ENCODE results near the gene FBXL17.
"Not testable (repeated sequence)": the region's sequence is repeated elsewhere in the genome, so short reads cannot be mapped to it uniquely, and the experiment has no call there.

Gene FBXL17

GRCh38 chr5:108238936-108239887 lies 142.7 kb downstream of the FBXL17 start:
- no peak for DNase-seq

- DNase-seq, result no peak
Measured at GRCh38 chr5:108238461-108238860, 143.4 kb downstream of the FBXL17 start.

- no peak for DNase-seq
Measured at GRCh38 chr5:108233617-108234155, 148.2 kb downstream of the FBXL17 start.

- no peak for DNase-seq
Measured at GRCh38 chr5:108232805-108233204, 149.1 kb downstream of the FBXL17 start.

- no peak for DNase-seq
Measured at GRCh38 chr5:108222011-108222410, 159.9 kb downstream of the FBXL17 start.

GRCh38 chr5:108220834-108221233 lies 161.1 kb downstream of the FBXL17 start:
- DNase-seq, result no peak

GRCh38 chr5:108216890-108217289 lies 165.0 kb downstream of the FBXL17 start:
- no peak for DNase-seq

GRCh38 chr5:108214857-108215256 lies 167.0 kb downstream of the FBXL17 start:
- DNase-seq, result no peak

GRCh38 chr5:108212775-108213346 lies 169.0 kb downstream of the FBXL17 start:
- DNase-seq, result no peak

- no peak for DNase-seq
Measured at GRCh38 chr5:108206707-108207106, 175.2 kb downstream of the FBXL17 start.

GRCh38 chr5:108201721-108202120 lies 180.2 kb downstream of the FBXL17 start:
- no peak for DNase-seq

- no peak for DNase-seq
Measured at GRCh38 chr5:108196276-108196675, 185.6 kb downstream of the FBXL17 start.

GRCh38 chr5:108193021-108193795 lies 188.7 kb downstream of the FBXL17 start:
- DNase-seq, result no peak

- DNase-seq, result no peak
Measured at GRCh38 chr5:108184940-108185339, 197.0 kb downstream of the FBXL17 start.

GRCh38 chr5:108181975-108182374 lies 199.9 kb downstream of the FBXL17 start:
- no peak for DNase-seq

GRCh38 chr5:108174286-108174685 lies 207.6 kb downstream of the FBXL17 start:
- no peak for DNase-seq

GRCh38 chr5:108171759-108172158 lies 210.1 kb downstream of the FBXL17 start:
- DNase-seq, result no peak

- DNase-seq, result no peak
Measured at GRCh38 chr5:108168915-108169314, 213.0 kb downstream of the FBXL17 start.

- no peak for DNase-seq
Measured at GRCh38 chr5:108167174-108167573, 214.7 kb downstream of the FBXL17 start.

GRCh38 chr5:108164574-108164973 lies 217.3 kb downstream of the FBXL17 start:
- DNase-seq, result no peak

- not testable (repeated sequence) for DNase-seq
Measured at GRCh38 chr5:108152854-108153253, 229.0 kb downstream of the FBXL17 start.

GRCh38 chr5:108149369-108149768 lies 232.5 kb downstream of the FBXL17 start:
- DNase-seq, result no peak

- no peak for DNase-seq
Measured at GRCh38 chr5:108148715-108149139, 233.2 kb downstream of the FBXL17 start.
